Cerebellar cortex (tissue), 1 donor: Measurements from ENCODE around the gene SP140.
"Not testable (repeated sequence)": the region's sequence is repeated elsewhere in the genome, so short reads cannot be mapped to it uniquely, and the experiment has no call there.

Experiments
- DNase-seq: peaks from one replicate; pipeline ENCODE4 v3.0.0-alpha.2; 2015; ENCODE audit warnings: low spot score

The SP140 gene

DNA sequence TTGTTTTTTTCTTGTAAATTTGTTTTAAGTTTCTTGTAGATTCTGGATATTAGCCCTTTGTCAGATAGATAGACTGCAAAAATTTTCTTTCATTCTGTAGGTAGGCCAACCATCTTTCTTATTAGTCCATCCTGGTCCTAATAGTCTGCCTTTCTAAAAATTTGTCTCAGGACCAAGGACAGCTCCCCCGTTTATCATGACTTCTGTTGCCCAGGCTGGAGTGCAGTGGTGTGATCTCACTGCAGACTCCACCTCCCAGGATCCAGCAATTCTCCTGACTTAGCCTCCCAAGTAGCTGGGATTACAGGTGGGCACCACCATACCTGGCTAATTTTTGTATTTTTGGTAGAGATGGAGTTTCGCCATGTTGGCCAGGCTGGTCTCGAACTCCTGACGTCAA is 63.8 kb downstream of the SP140 start:
- not testable (repeated sequence) for DNase-seq

DNA sequence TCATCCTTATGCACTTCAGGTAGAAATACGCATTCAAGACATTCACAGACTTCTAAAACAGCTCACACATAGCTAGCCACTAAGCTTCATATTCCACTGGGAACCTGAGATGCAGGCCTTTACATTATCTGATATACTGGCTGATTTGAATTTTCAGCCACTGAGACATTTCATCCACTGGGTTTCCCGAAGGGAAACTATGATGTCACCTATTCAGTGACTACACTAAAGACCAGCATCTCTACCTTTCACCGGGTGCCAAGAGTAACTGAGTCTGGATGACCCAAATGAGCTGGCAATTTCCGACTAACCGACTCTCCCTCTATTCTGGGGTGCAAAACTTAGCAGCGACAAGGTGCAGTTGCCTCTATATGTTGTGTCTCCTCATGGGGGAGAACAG is 69.7 kb downstream of the SP140 start:
- DNase-seq, result no peak

- DNase-seq, result no peak
Measured at GRCh38 chr2:230296917-230297316, 71.4 kb downstream of the SP140 start.

- no peak for DNase-seq
Measured at GRCh38 chr2:230299618-230300017, 74.1 kb downstream of the SP140 start.

- DNase-seq, result no peak
Measured at GRCh38 chr2:230305416-230306275, 80.1 kb downstream of the SP140 start.

GRCh38 chr2:230306474-230306873 is 80.9 kb downstream of the SP140 start:
- no peak for DNase-seq

DNA sequence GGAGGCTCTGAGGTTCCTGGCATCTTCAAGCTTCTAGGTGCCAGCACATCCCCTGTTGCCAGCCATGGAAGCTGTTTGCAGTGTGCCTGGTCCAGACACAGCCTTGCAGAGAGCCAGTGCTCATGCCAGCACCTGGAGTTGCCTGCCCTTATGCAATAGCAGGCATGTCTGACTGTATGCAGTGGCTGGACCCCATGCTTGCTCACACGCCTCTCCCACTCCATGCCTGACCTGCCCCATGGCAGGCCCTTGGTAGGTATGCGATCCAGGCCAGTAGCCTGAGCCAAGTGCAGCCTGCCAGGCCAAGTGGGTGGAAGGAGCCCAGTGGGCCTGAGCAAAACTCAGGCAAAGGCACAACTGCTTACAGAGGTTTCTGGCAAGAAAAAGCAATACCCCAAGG is 81.9 kb downstream of the SP140 start:
- no peak for DNase-seq

DNA sequence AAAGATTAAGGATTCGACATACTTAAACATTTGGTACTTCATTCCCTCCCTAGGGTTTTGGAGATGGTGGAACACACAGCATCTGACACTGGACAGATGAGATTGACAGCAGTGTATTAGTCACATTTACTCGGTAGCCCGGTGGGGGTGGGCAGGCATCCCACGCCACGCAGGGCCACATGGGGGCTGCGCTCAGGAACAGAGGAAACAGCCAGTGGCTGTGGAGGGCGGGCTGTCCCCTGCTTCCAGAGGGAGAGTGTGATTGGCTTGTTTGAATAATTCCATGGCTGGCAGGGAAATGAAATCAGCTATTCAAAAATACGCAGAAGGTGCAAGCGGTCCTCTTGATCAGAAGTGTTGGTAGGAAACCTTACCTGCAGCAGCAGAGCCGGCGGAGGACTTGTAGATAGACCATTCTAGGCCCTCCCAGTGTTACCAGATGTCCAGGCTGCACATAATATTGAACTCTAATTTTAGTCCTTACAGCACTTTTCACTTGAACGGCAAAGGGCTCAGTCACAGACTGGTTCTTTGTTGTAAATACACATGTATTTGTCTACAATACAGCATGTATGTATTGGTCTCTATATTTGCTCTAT is 83.0 kb downstream of the SP140 start:
- DNase-seq, result no peak

GRCh38 chr2:230310792-230311191 is 85.3 kb downstream of the SP140 start:
- DNase-seq, result not testable (repeated sequence)

- not testable (repeated sequence) for DNase-seq
Measured at GRCh38 chr2:230311634-230312033, 86.1 kb downstream of the SP140 start.

DNA sequence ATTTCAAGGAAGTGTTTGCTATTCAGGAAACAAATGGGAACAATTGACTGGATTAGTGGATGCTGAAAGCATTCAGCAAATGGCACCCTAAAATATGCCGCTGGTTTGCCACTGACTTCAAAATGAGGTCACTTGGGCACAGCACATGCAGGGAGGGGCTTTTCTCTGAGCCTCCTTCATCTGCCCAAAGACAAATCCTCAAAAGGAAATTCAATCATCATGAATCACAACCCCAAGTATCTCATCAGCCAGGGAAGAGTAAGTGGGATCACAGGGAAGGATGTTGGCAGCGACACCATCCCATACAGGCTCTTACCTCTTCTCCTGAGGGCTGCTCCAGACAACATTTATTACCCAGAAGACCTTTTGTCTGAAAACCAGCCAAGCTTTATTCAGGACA is 87.1 kb downstream of the SP140 start:
- no peak for DNase-seq

DNA sequence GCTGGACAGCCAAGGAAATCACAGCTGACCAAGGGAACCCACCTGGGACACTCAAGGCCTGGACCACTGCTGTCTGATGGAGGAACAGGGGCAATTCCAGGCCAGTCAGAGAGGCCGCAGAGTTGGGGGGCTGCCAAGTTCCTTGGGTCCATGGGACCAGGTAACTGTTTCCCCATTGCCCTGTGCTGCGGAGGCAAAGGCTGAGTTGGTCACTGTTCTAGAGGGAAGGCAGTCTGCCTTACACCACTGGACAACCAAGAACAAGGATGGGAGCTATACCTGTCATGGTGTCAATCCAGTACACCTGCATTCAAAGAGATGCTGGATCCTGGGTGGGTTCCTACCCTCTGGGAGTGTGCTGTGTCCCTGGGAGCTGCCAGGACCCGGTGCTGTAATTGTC is 91.8 kb downstream of the SP140 start:
- no peak for DNase-seq

- no peak for DNase-seq
Measured at GRCh38 chr2:230318190-230319121, 92.9 kb downstream of the SP140 start.

GRCh38 chr2:230319211-230319862 is 93.8 kb downstream of the SP140 start:
- no peak for DNase-seq

DNA sequence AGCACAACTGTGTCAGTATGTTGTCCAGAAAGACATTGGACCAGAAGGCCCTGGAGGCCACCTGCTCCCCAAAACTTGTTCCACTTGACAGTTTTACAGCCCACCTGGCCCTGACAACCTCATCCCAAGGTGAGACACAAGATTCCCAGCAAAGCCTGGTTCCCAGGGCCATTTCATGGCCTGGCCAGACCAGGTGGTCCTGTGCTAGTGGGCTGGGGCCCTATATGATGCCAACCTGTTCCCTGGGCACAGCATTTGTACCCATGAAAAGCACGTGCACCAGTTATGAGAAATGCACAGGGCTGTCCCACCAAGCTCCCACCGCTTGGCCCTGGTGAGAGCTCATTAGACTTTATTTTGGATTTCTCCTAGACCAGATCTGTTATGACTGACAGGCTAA is 95.5 kb downstream of the SP140 start:
- no peak for DNase-seq

DNA sequence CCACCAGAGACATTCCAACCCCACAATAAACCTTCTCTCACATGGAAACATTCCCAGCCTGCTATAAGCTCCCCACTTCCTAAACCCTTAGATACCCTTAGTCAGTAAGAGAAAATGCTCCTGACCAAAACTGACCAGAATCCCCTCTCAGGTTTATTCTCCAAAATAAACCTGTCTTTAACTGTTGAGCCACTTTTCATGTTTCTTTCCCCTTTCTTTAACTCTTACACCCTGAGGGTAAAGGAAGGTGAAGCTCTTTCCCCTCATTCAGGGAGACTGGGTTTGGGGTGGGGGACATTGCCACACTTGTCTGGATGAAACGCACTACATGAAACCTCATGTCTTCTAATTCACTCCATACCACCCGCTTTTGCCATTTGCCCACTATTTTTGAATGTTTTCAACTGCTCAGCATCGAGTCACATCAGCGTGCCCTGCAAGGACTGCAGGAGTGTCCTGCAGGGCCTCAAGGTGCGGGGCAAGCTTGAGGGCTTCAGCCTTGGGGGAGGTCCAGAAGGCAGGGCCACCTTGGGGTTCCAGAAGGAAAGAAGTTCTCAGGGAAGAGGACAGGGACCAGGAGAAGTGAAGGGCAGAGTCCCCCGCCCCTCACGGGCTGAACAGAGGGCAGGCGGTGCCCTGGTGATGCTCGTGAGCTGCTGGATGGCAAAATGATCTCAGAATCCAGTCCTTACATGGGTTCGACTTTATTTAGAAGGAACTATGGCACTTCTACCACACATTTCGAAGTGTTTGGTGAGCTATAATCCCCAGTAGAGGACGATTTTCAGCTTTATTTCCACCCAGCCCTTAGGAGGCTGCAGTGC is 97.2 kb downstream of the SP140 start:
- no peak for DNase-seq

- DNase-seq, result no peak
Measured at GRCh38 chr2:230323385-230324106, 98.0 kb downstream of the SP140 start.

- no peak for DNase-seq
Measured at GRCh38 chr2:230324503-230324902, 99.0 kb downstream of the SP140 start.

- DNase-seq, result no peak
Measured at GRCh38 chr2:230325316-230326243, 100.0 kb downstream of the SP140 start.
